GM23248 (cell line): ENCODE measurements around the gene CCR3.

Experiments used
- EZH2 ChIP-seq: fragments of 200-600 bp; sonication (generic); IDR thresholded peaks from 2 replicates; pipeline ENCODE4 v1.6.1; 2018; ENCODE audit warnings: antibody characterized with exemption, mild to moderate bottlenecking; ENCODE audit not compliant: insufficient read depth, poor library complexity, severe bottlenecking
- EZH2phosphoT487 ChIP-seq: fragments of 200-600 bp; sonication (generic); IDR thresholded peaks from 2 replicates; pipeline ENCODE4 v1.6.1; 2018; ENCODE audit warnings: antibody characterized with exemption, moderate library complexity, mild to moderate bottlenecking, low read depth; ENCODE audit not compliant: insufficient read depth

DNA sequence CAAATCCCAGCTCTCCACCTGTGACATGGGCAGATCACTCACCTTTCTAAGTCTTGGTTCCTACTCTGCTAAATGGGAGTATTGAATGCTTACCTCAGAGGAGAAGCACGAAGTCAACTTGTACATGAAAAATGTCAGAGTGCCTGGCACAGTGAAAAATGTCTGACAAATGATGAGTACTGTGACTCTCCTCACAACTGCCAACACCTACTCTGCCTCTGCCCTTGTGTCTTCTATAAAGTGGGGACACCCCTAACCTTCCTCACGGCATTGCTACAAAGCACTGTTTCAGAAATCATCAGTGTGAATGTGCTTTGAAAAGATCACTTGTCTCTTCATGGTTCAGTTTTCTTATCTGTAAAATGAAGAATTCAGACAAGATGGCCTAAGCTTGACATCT lies 33.2 kb upstream of the CCR3 start:
- no peak for TF ChIP-seq EZH2phosphoT487
- TF ChIP-seq EZH2 = no peak
